H1 (cell line): ENCODE measurements around the gene LIF. TPM values are rescaled to one million over a fixed set of nuclear protein-coding genes. Genes with fewer than 3 reads are reported as not detected.
A peak's percentile ranks its signal among the peaks of the same experiment; 100 is the strongest.

Experiments
- CTCF ChIA-PET: fragments of 300-600 bp; sonication (Branson Sonifier 250); formaldehyde crosslinking; loops from one replicate; lab custom pipeline; 2021; ENCODE audit not compliant: partially characterized antibody; lab: Charles Lee
- POLR2A ChIA-PET: fragments of 300-600 bp; sonication (Branson Sonifier 250); formaldehyde crosslinking; loops from one replicate; lab custom pipeline; 2021; ENCODE audit warnings: inconsistent platforms; ENCODE audit not compliant: partially characterized antibody; lab: Charles Lee
- DNase-seq, 2 experiments: peaks; one replicate each; pipeline versions ENCODE4 v3.0.0 to v3.0.0-alpha.2; 2010 to 2022; ENCODE audit warnings: low spot score in 2 of 2, low read depth in 1 of 2, mixed read lengths in 1 of 2
- FAIRE-seq: peaks from 2 replicates; lab custom pipeline; 2011; peaks lifted over from hg19 to GRCh38; lab: Jason Lieb, UNC
- H2AFZ ChIP-seq: 2 replicates; pipeline ENCODE4 v1.8.1; 2012; ENCODE audit warnings: low read length, inconsistent platforms
- H2AK5ac ChIP-seq: 2 replicates; pipeline ENCODE4 v1.6.1; 2013; ENCODE audit warnings: low read depth, low read length
- H2BK120ac ChIP-seq: replicated peaks from 2 replicates; pipeline ENCODE3; 2013; ENCODE audit warnings: low read depth, low read length, inconsistent platforms
- H2BK12ac ChIP-seq: 2 replicates; pipeline ENCODE4 v1.6.1; 2013; ENCODE audit warnings: low read depth, low read length
- H2BK15ac ChIP-seq: 2 replicates; pipeline ENCODE4 v1.6.1; 2013; ENCODE audit warnings: low read length
- H2BK20ac ChIP-seq: 2 replicates; pipeline ENCODE4 v1.6.1; 2013; ENCODE audit warnings: low read length
- H2BK5ac ChIP-seq: 2 replicates; pipeline ENCODE4 v1.6.1; 2013; ENCODE audit warnings: low read depth, low read length
- H3K14ac ChIP-seq: 2 replicates; pipeline ENCODE4 v1.6.1; 2013; ENCODE audit warnings: inconsistent platforms; ENCODE audit not compliant: insufficient read length
- H3K18ac ChIP-seq: 2 replicates; pipeline ENCODE4 v1.6.1; 2013; ENCODE audit warnings: low read length; ENCODE audit errors: extremely low read depth
- H3K23ac ChIP-seq: 2 replicates; pipeline ENCODE4 v1.6.1; 2013; ENCODE audit warnings: inconsistent platforms; ENCODE audit not compliant: insufficient read length
- H3K23me2 ChIP-seq: 2 replicates; pipeline ENCODE4 v1.6.1; 2013; ENCODE audit warnings: low read depth, low read length
- H3K27ac ChIP-seq: 2 replicates; pipeline ENCODE4 v1.6.1; 2011; ENCODE audit warnings: low read depth, low read length, inconsistent platforms
- H3K27me3 ChIP-seq, 4 experiments: replicated peaks in 1 of 4; 1 replicate in 1 of 4; 2 replicates in 3 of 4; pipeline versions ENCODE4 v1.6.1 to v1.8.1; 2011 to 2013; ENCODE audit warnings: low read length in 3 of 4, mild to moderate bottlenecking in 3 of 4, inconsistent platforms in 2 of 4, mixed read lengths in 2 of 4, moderate library complexity in 1 of 4; ENCODE audit not compliant: control insufficient read depth in 3 of 4, insufficient read depth in 3 of 4; ENCODE audit errors: extremely low read depth in 1 of 4
- H3K36me3 ChIP-seq, 4 experiments: 2 replicates each; pipeline versions ENCODE4 v1.6.1 to v1.8.1; 2011 to 2013; ENCODE audit warnings: mild to moderate bottlenecking in 4 of 4, low read length in 3 of 4, moderate library complexity in 2 of 4, control low read depth in 1 of 4, inconsistent platforms in 1 of 4; ENCODE audit not compliant: insufficient read depth in 4 of 4, control insufficient read depth in 2 of 4
- H3K4ac ChIP-seq: replicated peaks from 2 replicates; pipeline ENCODE3; 2013; ENCODE audit warnings: low read length, low read depth, mixed read lengths, inconsistent platforms; ENCODE audit not compliant: insufficient read length
- H3K4me1 ChIP-seq, 4 experiments: replicated peaks in 1 of 4; 1 replicate in 1 of 4; 2 replicates in 3 of 4; pipeline versions ENCODE4 v1.6.1 to v1.8.1; 2011 to 2013; ENCODE audit warnings: low read length in 3 of 4, inconsistent platforms in 2 of 4, mixed read lengths in 1 of 4; ENCODE audit not compliant: insufficient read depth in 4 of 4, control insufficient read depth in 3 of 4
- H3K4me2 ChIP-seq, 2 experiments: 2 replicates each; pipeline versions ENCODE4 v1.6.1 to v1.8.1; 2011 to 2013; ENCODE audit warnings: low read depth in 2 of 2, low read length in 2 of 2, control low read depth in 1 of 2, inconsistent platforms in 1 of 2, mild to moderate bottlenecking in 1 of 2; ENCODE audit not compliant: insufficient read depth in 1 of 2
- H3K4me3 ChIP-seq, 4 experiments: fragments of 200-600, 300-600 bp in 1 of 4; sonication (generic), shearing (Covaris generic), sonication (Bioruptor Twin) in 1 of 4; 2 replicates each; pipeline versions ENCODE4 v1.5.1 to v1.8.1; 2011 to 2016; ENCODE audit warnings: low read length in 4 of 4, low read depth in 3 of 4, control low read depth in 2 of 4, inconsistent platforms in 2 of 4, mild to moderate bottlenecking in 2 of 4, mixed read lengths in 1 of 4, moderate library complexity in 1 of 4; ENCODE audit not compliant: insufficient read depth in 2 of 4; ENCODE audit errors: extremely low read depth in 1 of 4
- H3K56ac ChIP-seq: replicated peaks from 2 replicates; pipeline ENCODE3; 2013; ENCODE audit warnings: low read depth, mild to moderate bottlenecking, mixed read lengths, low read length, inconsistent platforms; ENCODE audit not compliant: insufficient read length
- H3K79me1 ChIP-seq: 2 replicates; pipeline ENCODE4 v1.6.1; 2013; ENCODE audit warnings: low read depth, low read length, control low read depth
- H3K79me2 ChIP-seq, 2 experiments: 2 replicates each; pipeline versions ENCODE4 v1.6.1 to v1.8.1; 2012 to 2013; ENCODE audit warnings: low read length in 2 of 2, mild to moderate bottlenecking in 2 of 2, inconsistent platforms in 1 of 2; ENCODE audit not compliant: insufficient read depth in 2 of 2, control insufficient read depth in 1 of 2
- H3K9ac ChIP-seq, 4 experiments: replicated peaks in 1 of 4; 1 replicate in 1 of 4; 2 replicates in 3 of 4; pipeline versions ENCODE4 v1.6.1 to v1.8.1; 2011 to 2013; ENCODE audit warnings: low read depth in 3 of 4, low read length in 3 of 4, control low read depth in 2 of 4, mild to moderate bottlenecking in 2 of 4, moderate library complexity in 2 of 4, inconsistent platforms in 1 of 4; ENCODE audit errors: extremely low read depth in 1 of 4
- H3K9me3 ChIP-seq, 2 experiments: 2 replicates each; pipeline versions ENCODE4 v1.6.1 to v1.8.1; 2012 to 2013; ENCODE audit warnings: mild to moderate bottlenecking in 2 of 2, moderate library complexity in 2 of 2, control low read depth in 1 of 2, inconsistent platforms in 1 of 2, low read depth in 1 of 2, low read length in 1 of 2, mixed read lengths in 1 of 2; ENCODE audit not compliant: insufficient read depth in 2 of 2
- H4K20me1 ChIP-seq, 2 experiments: replicated peaks in 1 of 2; 2 replicates each; pipeline versions ENCODE3 to v1.8.1; 2011 to 2013; ENCODE audit warnings: inconsistent platforms in 2 of 2, low read length in 2 of 2, mild to moderate bottlenecking in 1 of 2; ENCODE audit not compliant: insufficient read depth in 2 of 2, control insufficient read depth in 1 of 2
- H4K5ac ChIP-seq: 2 replicates; pipeline ENCODE4 v1.6.1; 2013; ENCODE audit warnings: low read length, low read depth, mixed read lengths, inconsistent platforms; ENCODE audit not compliant: insufficient read length
- H4K8ac ChIP-seq: 2 replicates; pipeline ENCODE4 v1.8.0; 2013; ENCODE audit warnings: mild to moderate bottlenecking, moderate library complexity, low read length, inconsistent platforms; ENCODE audit not compliant: insufficient read depth; ENCODE audit errors: extremely low read depth
- H4K91ac ChIP-seq: replicated peaks from 2 replicates; pipeline ENCODE3; 2013; ENCODE audit warnings: low read length, mixed read lengths, inconsistent platforms; ENCODE audit not compliant: insufficient read length
- SUZ12 ChIP-seq: fragments of 200-600 bp; sonication (generic); IDR thresholded peaks from 2 replicates; pipeline ENCODE4 v1.6.1; 2012; ENCODE audit warnings: mild to moderate bottlenecking, inconsistent platforms, low read length, moderate library complexity, mixed read lengths
- TAF1 ChIP-seq: IDR thresholded peaks from 2 replicates; pipeline ENCODE4 v1.6.1; 2011; ENCODE audit warnings: mild to moderate bottlenecking, low read depth, low read length
- WGBS, 2 experiments: shearing (Covaris generic) in 1 of 2; methylation state at CpG; one replicate each; pipeline versions ENCODE4 v1.1.6 to v1.1.7; 2013 to 2015; ENCODE audit warnings: low lambda C conversion rate in 2 of 2, mixed read lengths in 2 of 2, inconsistent platforms in 1 of 2, low coverage in 1 of 2, missing lambda C conversion rate in 1 of 2; ENCODE audit not compliant: insufficient replicate concordance in 2 of 2, insufficient coverage in 1 of 2, insufficient read length in 1 of 2; ENCODE audit errors: extremely low coverage in 1 of 2, missing lambda C conversion rate in 1 of 2; 5-methylcytosine and 5-hydroxymethylcytosine counted together
- polyA plus RNA-seq, 7 experiments: library from polyadenylated mRNA; depleted of rRNA in 3 of 7; stranded (reverse) in 5 of 7; unstranded in 2 of 7; fragments of >200 nt in 5 of 7; fragments of 200-250 nt in 2 of 7; gene quantifications; 1 replicate in 5 of 7; 2 replicates in 1 of 7; 4 replicates in 1 of 7; pipeline versions ENCODE4 v1.2.1 to v1.2.3, GENCODE V29; 2011 to 2013; ENCODE audit warnings: missing spikeins in 2 of 7, mixed read lengths in 2 of 7
- total RNA-seq: library from RNA; stranded (reverse); fragmentation: NEBNext Ultra II Directional; extraction: Animal tissue kit (Norgen Biotek cat#: 25700); gene quantifications from 2 replicates; pipeline ENCODE4 v1.2.1, GENCODE V29; 2021

LIF gene
- total and polyA plus RNA-seq, 2 of the 8 experiments (the other 6 are each of a cell fraction or from before 2014, with no cell fraction given) = 3.3 to 3.5 TPM

DNA sequence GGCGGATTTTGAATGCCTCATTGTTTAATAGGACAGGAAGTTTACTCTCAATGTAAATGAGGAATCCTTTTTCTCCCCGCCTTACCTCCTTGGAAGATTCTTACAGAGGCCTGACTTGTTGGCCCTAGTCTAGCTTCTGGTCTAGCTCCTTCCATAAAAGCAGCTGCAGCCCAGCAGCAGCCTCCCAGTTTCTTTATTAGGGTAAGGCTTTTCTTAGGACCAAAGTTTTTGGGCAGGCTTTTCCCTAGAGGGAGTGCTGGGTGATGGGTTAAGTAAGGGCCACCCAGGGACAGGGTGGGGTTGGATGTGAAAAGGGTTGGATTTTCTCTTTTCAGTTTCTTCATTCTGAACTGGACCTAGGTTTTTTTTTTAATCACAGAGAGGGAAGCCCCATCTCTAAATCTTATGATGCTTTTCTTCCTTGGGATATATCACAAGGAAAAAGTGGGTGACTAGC lies 49.7 kb downstream of the LIF start:
- Histone ChIP-seq H3K23ac (no peak overlapping the region), H3K56ac (no peak overlapping the region), H3K4me2 (peak overlapping the region; percentile 40), H3K27ac (peak overlapping the region; percentile 37; the same call in 1 of the 2 replicates), H4K5ac (no peak overlapping the region), H2AK5ac (peak overlapping the region; percentile 93; the same call in 1 of the 2 replicates), H4K8ac (no peak overlapping the region), H3K9me3 (no peaks in the 10 kb centered on the region), H3K14ac (no peak overlapping the region), H4K20me1 (no peaks in the 10 kb centered on the region), H3K79me2 (no peaks in the 10 kb centered on the region), H3K4me1 (peaks cover 6 to 18% (median 11%) of the 10 kb centered on the region in 4 experiments; a peak in 6 of 7 replicates), H2BK15ac (no peak overlapping the region), H3K79me1 (no peaks in the 10 kb centered on the region), H3K23me2 (no peaks in the 10 kb centered on the region), H2BK5ac (peak overlapping the region; percentile 71), H3K27me3 (no peaks in the 10 kb centered on the region; a peak in 1 of 7 replicates), H3K4me3 (peak overlapping the region in 1 of 4 experiments; percentile 12; a peak in 1 of 8 replicates), H3K4ac (peak overlapping the region; percentile 58), H2BK12ac (peak overlapping the region; percentile 96; the same call in 1 of the 2 replicates), H3K36me3 (no peaks in the 10 kb centered on the region), H2BK20ac (peak overlapping the region; percentile 37; the same call in 1 of the 2 replicates), H4K91ac (no peak overlapping the region), H3K9ac (no peak overlapping the region; a peak in 1 of 7 replicates), H2BK120ac (peak overlapping the region; percentile 77), H3K18ac (peak overlapping the region; percentile 42; the same call in 1 of the 2 replicates), H2AFZ (peak overlapping the region; percentile 53; the same call in 1 of the 2 replicates)
- 20% methylated on average over 2 of the region's 2 CpGs; no CpG with 5 or more reads in 1 of the 2 experiments for WGBS, 2 experiments
- ChIA-PET CTCF (interaction anchor here (1.0 to 1.3 kb wide), 2 partner anchors 10 to 65 kb away, joined by 4 read pairs; no protein-coding TSS in a partner anchor), POLR2A (interaction anchor here (0.9 to 2.2 kb wide), 10 partner anchors 9 to 121 kb away, joined by 3 to 12 read pairs (median 4); no protein-coding TSS in a partner anchor)
- no peak for DNase-seq
- TF ChIP-seq SUZ12 (no peak), TAF1 (peak; percentile 9; the same call in 1 of the 2 replicates)
- no peak for FAIRE-seq
